Parathyroid adenoma (tissue), 2 donors: ENCODE data around the gene ANGPTL2.

Source experiments
- H2AFZ ChIP-seq: fragments of 300-600 bp; sonication (generic); one replicate; pipeline ENCODE4 v1.7.0; 2017; ENCODE audit warnings: antibody characterized with exemption, mild to moderate bottlenecking
- H3K27ac ChIP-seq: fragments of 300-600 bp; sonication (generic); one replicate; pipeline ENCODE4 v1.7.0; 2017
- H3K27me3 ChIP-seq: fragments of 300-600 bp; sonication (generic); one replicate; pipeline ENCODE4 v1.7.0; 2017; ENCODE audit warnings: low read length; ENCODE audit not compliant: control insufficient read depth, insufficient read depth
- H3K36me3 ChIP-seq: fragments of 300-600 bp; sonication (generic); one replicate; pipeline ENCODE4 v1.7.0; 2017; ENCODE audit warnings: low read length; ENCODE audit not compliant: control insufficient read depth, insufficient read depth
- H3K4me1 ChIP-seq: fragments of 300-600 bp; sonication (generic); one replicate; pipeline ENCODE4 v1.7.0; 2017; ENCODE audit warnings: control low read depth
- H3K4me2 ChIP-seq: fragments of 300-600 bp; sonication (generic); one replicate; pipeline ENCODE4 v1.7.0; 2017; ENCODE audit warnings: low read length
- H3K4me3 ChIP-seq: fragments of 300-600 bp; sonication (generic); one replicate; pipeline ENCODE4 v1.7.0; 2017; ENCODE audit warnings: low read depth, low read length
- H3K79me2 ChIP-seq: fragments of 300-600 bp; sonication (generic); one replicate; pipeline ENCODE4 v1.7.0; 2017; ENCODE audit warnings: control low read depth
- H3K9ac ChIP-seq: fragments of 300-600 bp; sonication (generic); one replicate; pipeline ENCODE4 v1.7.0; 2017; ENCODE audit warnings: mild to moderate bottlenecking
- H3K9me3 ChIP-seq: fragments of 300-600 bp; sonication (generic); one replicate; pipeline ENCODE4 v1.7.0; 2017; ENCODE audit warnings: low read length; ENCODE audit not compliant: control insufficient read depth
- CTCF ChIP-seq: fragments of 300-600 bp; sonication (generic); IDR thresholded peaks from one replicate; pipeline ENCODE4 v1.7.0; 2017; ENCODE audit warnings: antibody characterized with exemption, mild to moderate bottlenecking
- donor health status: primary hyperparathyroidism.

Gene ANGPTL2

GRCh38 chr9:127112735-127113161 is 9.7 kb downstream of the ANGPTL2 start:
- Histone ChIP-seq H3K4me2 (no peak overlapping the region), H2AFZ (no peak overlapping the region), H3K9ac (no peak overlapping the region), H3K36me3 (no peaks in the 10 kb centered on the region), H3K79me2 (no peaks in the 10 kb centered on the region), H3K27me3 (no peaks in the 10 kb centered on the region), H3K27ac (no peak overlapping the region), H3K9me3 (no peaks in the 10 kb centered on the region), H3K4me1 (no peaks in the 10 kb centered on the region), H3K4me3 (no peak overlapping the region)
- TF ChIP-seq CTCF = no peak

- no peak overlapping the region for H3K27ac ChIP-seq
Measured at GRCh38 chr9:127112056-127112455, 10.4 kb downstream of the ANGPTL2 start.

GRCh38 chr9:127109212-127109711 is 13.2 kb downstream of the ANGPTL2 start:
- H3K4me2 ChIP-seq = no peak overlapping the region
- H3K4me3 ChIP-seq = no peak overlapping the region
- H3K4me1 ChIP-seq = no peaks in the 10 kb centered on the region
- H3K79me2 ChIP-seq = no peaks in the 10 kb centered on the region
- H3K36me3 ChIP-seq = no peaks in the 10 kb centered on the region
- no peaks in the 10 kb centered on the region for H3K27me3 ChIP-seq
- no peak overlapping the region for H3K9ac ChIP-seq
- no peak for TF ChIP-seq CTCF
- H3K27ac ChIP-seq = no peak overlapping the region
- H2AFZ ChIP-seq = no peak overlapping the region
- no peaks in the 10 kb centered on the region for H3K9me3 ChIP-seq

More at GRCh38 chr9:127112056-127112455, 10.4 kb downstream of the ANGPTL2 start:
- H3K36me3 ChIP-seq = no peaks in the 10 kb centered on the region
- H3K9ac ChIP-seq = no peak overlapping the region
- H3K9me3 ChIP-seq = no peaks in the 10 kb centered on the region
- no peaks in the 10 kb centered on the region for H3K27me3 ChIP-seq
- no peak for TF ChIP-seq CTCF
- no peaks in the 10 kb centered on the region for H3K4me1 ChIP-seq
- no peak overlapping the region for H3K4me3 ChIP-seq
- no peaks in the 10 kb centered on the region for H3K79me2 ChIP-seq
- no peak overlapping the region for H3K4me2 ChIP-seq
- H2AFZ ChIP-seq = no peak overlapping the region

- Histone ChIP-seq H2AFZ (no peak overlapping the region), H3K4me1 (no peaks in the 10 kb centered on the region), H3K79me2 (no peaks in the 10 kb centered on the region), H3K9ac (no peak overlapping the region), H3K36me3 (no peaks in the 10 kb centered on the region), H3K9me3 (no peaks in the 10 kb centered on the region), H3K4me2 (no peak overlapping the region), H3K27ac (no peak overlapping the region), H3K4me3 (no peak overlapping the region), H3K27me3 (no peaks in the 10 kb centered on the region)
- no peak for TF ChIP-seq CTCF
Measured at GRCh38 chr9:127107929-127108876, 14.2 kb downstream of the ANGPTL2 start.
